Stimulated activated CD4-positive, alpha-beta T cell treated with anti-CD3 and anti-CD28 coated beads, TNF-alpha, amount 100 ng/mL, for 4 hours (primary cell): ENCODE measurements around the gene BRSK2.

Experiments used
- DNase-seq, 3 experiments: peaks; one replicate each; pipeline ENCODE4 v3.0.0-alpha.2; 2020; ENCODE audit warnings: low read depth in 3 of 3

BRSK2 gene

DNA sequence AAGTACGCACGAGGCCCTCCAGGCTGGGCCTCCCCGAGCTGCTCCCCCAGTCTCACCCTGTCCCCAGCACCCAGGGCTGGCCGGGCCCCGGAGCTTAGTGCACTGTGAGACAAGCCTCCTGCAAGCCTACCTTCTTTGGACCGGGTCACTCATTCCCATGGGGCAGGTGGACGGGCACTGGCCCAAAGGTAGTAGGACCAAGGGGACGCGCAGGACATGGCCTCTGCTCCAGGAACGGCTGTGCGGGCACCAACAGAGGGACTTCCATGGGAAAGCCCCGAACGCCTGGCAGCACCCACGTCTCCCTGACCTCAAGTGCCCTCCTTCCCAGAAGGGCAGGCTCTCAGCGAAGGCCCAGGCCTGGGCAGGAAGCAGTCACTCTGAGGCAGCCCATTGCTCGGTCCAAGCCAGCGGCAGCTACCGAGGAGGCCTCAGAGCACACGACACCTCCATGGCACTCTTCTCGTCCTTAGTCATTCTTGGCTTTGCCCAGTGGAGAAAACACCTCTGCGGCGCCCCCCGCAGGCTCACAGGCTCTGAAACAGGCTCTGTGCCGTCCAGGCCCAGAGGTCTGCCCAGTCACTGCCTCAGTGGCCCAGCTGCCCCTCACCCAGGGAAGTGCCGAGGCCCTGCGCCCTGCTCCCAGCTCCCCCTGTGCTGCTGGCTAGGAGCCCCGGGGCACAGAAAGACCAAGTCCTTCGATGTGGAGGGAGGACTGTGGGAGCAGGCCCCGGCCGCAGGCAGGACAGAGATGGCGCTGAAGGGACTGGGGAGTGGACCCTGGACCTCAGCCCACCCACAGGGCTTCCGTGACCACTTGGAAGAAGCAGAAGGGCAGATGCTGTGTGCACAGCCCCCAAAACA is 93.1 kb downstream of the BRSK2 start:
- DNase-seq: no peak

- DNase-seq: no peak
Observed at GRCh38 chr11:1483445-1483961, 93.8 kb downstream of the BRSK2 start.

DNA sequence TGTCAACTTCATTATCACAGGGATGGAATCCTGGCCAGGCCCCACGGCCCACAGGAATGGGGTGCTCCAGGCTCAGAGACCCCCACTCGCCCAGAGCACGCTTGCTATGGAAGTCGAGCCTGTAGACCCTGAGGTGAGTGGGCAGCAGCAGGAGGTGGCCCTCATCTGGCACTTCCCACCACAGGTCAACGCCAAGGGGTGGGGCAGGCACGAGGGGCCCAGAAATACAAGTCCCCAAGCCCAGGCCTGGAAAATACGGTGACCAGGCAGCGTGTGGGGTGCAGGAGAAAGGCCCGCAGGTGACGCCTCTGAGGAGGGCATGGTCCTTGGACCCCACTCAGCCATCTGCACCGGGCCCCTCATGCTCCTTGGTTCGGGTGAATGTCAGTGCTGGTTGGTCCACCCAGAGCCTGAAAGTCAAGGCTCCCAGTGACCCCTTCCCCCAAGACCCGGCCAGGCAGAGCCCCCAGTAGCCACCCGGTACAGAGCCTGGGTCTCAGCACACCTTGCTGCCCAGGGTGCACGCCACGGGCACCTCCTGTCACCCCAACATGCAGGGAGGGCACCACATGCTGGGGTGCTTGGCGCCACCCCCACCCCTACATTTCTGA is 94.4 kb downstream of the BRSK2 start:
- no peak for DNase-seq

GRCh38 chr11:1484695-1485503 is 95.2 kb downstream of the BRSK2 start:
- DNase-seq: no peak

- no peak for DNase-seq
Observed at GRCh38 chr11:1485504-1485885, 95.8 kb downstream of the BRSK2 start.

DNA sequence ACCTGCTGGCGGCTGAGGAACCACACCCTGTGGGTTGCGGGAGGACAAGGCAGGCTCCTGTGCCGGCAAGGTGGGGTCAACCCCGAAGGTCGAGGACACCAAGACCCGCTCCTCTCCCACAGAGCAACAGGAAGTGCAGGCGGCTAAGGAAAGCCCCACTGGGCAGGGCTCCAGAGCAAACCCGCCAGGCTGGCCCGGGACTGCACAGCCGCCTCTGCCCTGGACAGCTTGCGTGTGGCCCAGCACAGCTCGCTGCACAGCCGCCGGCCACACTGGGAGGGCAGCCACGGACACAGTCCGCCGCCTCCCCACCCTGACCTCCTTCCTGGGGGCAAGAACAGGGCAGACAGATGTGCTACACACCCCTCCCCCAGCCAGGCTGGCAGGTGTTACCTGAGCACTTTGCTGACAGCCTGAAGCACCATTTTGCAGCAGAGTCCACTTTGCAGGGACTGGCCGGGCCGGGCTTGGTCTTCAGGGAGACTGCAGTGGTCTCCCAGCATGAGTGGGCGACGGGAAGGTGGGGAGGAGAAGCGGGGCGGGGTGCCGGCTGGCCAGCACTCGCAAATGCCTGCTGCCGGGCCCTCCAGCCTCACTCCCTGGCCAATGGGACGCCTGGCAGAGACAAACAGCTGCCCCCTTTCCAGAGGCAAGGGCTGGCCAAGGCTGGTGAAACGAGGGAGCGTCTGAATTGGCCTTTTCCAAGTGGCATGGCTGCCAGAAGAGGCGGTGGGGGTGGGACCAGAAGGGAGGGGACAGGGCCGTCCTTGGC is 96.5 kb downstream of the BRSK2 start, which contains the start of gene MOB2:
MOB2 (minus strand) TSS at position 726 of the 772 bp plus-strand sequence; CDS start at position 503, 223 bp downstream.
- DNase-seq: no peak

DNA sequence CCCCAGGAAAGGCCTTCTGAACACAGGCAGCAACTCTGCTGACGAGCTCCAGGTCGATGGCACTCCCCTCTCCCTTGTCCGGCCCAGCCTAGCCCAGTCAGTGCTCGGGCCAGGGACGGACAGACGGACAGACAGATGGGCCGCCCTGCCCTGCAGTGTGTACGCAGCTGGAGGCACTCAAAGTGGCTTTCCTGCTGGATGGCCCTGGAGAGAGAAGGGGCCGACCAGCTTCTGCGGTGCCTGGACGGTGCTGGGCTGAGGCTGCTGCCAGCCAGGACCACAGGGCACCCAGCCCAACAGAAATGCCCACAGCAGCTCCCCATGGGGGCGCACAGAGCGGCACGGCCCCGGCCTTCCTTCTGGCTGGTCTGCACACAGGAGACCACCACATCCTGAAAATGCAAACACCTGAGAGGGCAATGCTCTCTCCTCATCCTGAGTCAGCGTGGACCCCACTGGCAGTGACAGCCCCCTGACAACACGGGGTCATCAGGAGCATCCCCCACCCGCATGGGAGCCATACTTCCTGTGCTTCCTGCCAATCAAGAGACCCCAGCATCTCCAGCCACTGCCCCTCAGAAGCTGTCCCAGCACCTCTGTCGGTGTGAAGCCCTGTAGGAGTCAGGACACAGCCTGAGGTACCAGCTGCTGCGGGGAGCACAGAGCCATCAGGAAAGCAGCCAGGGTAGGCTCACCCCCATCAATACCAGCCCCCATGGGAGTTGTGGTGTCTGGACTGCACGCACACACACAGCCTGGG is 97.5 kb downstream of the BRSK2 start:
- no peak for DNase-seq

- DNase-seq: no peak
Observed at GRCh38 chr11:1487851-1488574, 98.3 kb downstream of the BRSK2 start.

- DNase-seq: no peak
Observed at GRCh38 chr11:1488575-1489180, 98.9 kb downstream of the BRSK2 start.

DNA sequence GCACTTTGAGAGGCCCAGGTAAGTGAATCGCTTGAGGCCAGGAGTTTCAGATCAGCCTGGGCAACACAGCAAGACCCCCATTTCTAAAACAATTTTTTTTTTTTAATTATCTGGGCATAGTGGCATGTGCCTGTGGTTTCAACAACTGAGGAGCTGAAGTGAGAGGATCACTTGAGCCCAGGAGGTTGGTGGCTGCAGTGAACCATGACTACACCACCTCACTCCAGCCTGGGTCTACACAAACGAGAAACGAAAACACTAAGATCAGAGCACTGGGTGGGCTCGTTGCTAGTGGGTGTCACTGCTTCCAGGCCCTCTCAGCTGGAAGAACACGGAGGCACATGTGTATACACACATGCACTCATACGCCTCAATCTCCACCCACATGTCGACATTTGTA is 100.9 kb downstream of the BRSK2 start:
- no peak for DNase-seq

DNA sequence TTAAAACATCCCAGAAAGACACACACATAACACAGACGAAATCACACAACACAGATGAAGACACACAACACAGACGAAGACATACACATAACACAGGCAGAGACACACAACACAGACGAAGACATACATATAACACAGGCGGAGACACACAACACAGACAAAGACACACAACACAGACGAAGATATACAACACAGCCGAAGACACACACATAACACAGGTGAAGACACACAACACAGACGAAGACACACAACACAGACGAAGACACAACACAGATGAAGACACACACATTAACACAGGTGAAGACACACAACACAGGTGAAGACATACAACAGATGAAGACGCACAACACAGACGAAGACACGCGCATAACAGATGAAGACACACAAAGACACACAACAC is 101.6 kb downstream of the BRSK2 start:
- DNase-seq: no peak

DNA sequence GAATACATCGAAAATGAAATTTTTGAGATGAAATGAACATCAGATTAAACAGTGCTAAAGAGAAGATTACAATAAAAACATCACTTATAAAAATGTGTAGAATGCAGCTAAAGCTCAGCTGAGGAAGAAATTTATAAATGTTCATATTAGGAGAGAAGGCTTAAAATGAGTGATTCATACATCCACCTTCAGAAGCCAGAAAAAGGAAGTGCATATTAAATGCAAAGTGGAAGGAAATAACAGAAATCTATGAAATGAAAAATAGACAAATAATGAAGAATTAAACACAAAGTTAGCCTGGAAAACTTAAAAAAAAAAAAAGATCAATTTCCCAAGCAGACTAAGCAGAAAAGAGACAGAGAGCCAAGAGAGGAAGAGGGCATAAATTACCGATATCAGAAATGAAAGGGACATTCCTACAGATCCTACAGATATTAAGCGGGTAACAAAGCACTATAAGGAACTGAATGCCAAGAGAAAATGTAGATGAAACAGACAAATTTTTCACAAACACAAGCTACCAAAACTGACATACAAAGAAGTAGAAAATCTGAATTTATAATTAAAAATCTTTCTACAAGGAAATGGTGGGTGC is 104.0 kb downstream of the BRSK2 start:
- no peak for DNase-seq

- no peak for DNase-seq
Observed at GRCh38 chr11:1494650-1495049, 104.9 kb downstream of the BRSK2 start.

DNA sequence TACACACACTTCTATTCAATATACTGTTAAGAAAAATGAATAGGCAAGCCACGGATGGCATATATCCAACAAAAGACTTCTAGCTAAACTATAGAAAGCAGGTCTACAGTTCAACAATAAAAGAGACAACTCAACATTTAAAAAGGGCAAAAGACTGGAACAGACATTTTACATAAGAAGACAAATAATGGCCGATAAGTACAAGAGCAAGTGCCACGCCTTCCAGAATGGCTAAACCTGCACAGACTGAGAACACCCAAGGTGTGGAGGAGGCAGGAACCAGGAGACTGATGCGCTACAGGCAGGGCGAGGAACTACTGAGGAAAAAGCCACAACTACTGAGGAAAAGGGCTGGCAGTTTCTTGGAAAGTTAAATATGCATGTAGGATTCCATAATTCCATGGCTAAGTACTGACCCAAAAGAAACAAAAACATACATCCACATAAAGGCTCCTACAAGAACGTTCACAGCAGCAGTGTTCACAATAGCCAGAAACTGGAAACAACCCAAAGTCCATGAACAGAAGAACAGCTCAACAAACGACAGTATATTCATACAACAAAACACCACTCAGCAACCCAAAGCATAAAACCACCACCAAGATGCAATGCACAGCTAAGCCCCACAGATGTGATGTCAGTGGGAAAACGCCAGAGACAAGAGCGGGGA is 106.5 kb downstream of the BRSK2 start:
- no peak for DNase-seq

GRCh38 chr11:1496761-1497095 is 107.0 kb downstream of the BRSK2 start:
- DNase-seq: no peak

DNA sequence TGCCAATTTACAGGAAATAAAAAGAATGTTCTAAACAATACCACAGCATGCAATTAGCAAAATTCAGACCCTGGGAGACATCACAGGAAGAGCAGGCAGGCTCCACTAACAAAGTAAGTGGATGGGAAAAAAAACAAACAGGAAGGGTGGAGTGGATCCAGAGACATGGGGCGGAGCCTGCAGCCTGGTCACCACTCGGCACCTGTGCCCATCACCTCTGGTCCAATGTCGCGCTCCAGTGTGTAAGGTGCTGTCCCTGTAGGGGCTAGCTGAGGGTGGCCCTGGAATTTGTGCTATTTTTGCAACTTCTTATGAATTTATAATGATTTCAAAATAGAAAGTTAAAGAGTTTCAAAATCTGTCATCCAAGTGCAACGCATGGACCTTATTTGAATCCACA is 107.9 kb downstream of the BRSK2 start:
- no peak for DNase-seq

GRCh38 chr11:1498262-1498661 is 108.5 kb downstream of the BRSK2 start:
- DNase-seq: no peak

- DNase-seq: no peak
Observed at GRCh38 chr11:1499261-1499890, 109.6 kb downstream of the BRSK2 start.
